Measurements from ENCODE around the gene EML1. TPM values are rescaled to one million over a fixed set of nuclear protein-coding genes. Genes with fewer than 3 reads are reported as not detected.

The EML1 gene
- total and polyA plus RNA-seq, 2 of the 13 experiments (the other 11 are each of a cell fraction or from before 2014, with no cell fraction given) = 0.59 to 1.7 TPM

- no peak overlapping the region for H3K9ac ChIP-seq (ENCODE audit: insufficient read depth, low read depth, low read length)
- no peaks in the 10 kb centered on the region for H3K79me2 ChIP-seq (ENCODE audit: insufficient read depth, low read length)
- ChIA-PET POLR2A (no interaction called here), CTCF (ENCODE audit: low intra/inter-chr PET ratio, low total read pairs) (no interaction called here)
- no peak overlapping the region for H2AFZ ChIP-seq (ENCODE audit: low read length)
- H3K4me3 ChIP-seq (replicated peaks in 1 of 3; ENCODE audit: insufficient read depth in 1 of 3, low read depth in 2 of 3, low read length in 3 of 3) = no peak overlapping the region
- in situ Hi-C loops (cut with HindIII; ENCODE audit: extremely low pct_ligation_motif_present, low pct_unique_long_range_greater_than_20kb) = no loop called here
- H3K27ac ChIP-seq (ENCODE audit: extremely low read length, insufficient read depth, low read length) = no peak overlapping the region
- H3K4me1 ChIP-seq (ENCODE audit: insufficient read depth, low read length) = peaks cover 35% of the 10 kb centered on the region
- TF ChIP-seq ZNF414 (CRISPR knock-in tag; IDR thresholded peaks at IDR 0.05) (no peak), ZNF660 (CRISPR knock-in tag; IDR thresholded peaks at IDR 0.05; ENCODE audit: borderline replicate concordance, low read depth) (no peak), ZNF260 (CRISPR knock-in tag; IDR thresholded peaks at IDR 0.05; ENCODE audit: borderline replicate concordance, low read depth) (no peak), IKZF1 (IDR thresholded peaks at IDR 0.05) (peak; percentile 73; the same call in 1 of the 2 replicates), MAZ (IDR thresholded peaks at IDR 0.05; ENCODE audit: borderline replicate concordance, low read depth, low read length) (no peak), MAZ (CRISPR knock-in tag; IDR thresholded peaks at IDR 0.05; ENCODE audit: low read depth) (no peak), REPIN1 (CRISPR knock-in tag; IDR thresholded peaks at IDR 0.05; ENCODE audit: borderline replicate concordance, low read depth) (no peak), PLRG1 (conservative IDR thresholded peaks at IDR 0.05) (0 out of 2 replicates have a peak, but pooled peaks have one; percentile 49), FOXP1 (IDR thresholded peaks at IDR 0.05) (0 out of 2 replicates have a peak, but pooled peaks have one; percentile 2), FOXP1 (CRISPR knock-in tag; IDR thresholded peaks at IDR 0.05) (no peak), NBN (conservative IDR thresholded peaks at IDR 0.05) (0 out of 2 replicates have a peak, but pooled peaks have one; percentile 22), CREB1 (IDR thresholded peaks at IDR 0.05) (peak; percentile 98), CREB1 (CRISPR knock-in tag; IDR thresholded peaks at IDR 0.05) (no peak), ARNT (IDR thresholded peaks at IDR 0.05) (0 out of 2 replicates have a peak, but pooled peaks have one; percentile 32), SOX6 (IDR thresholded peaks at IDR 0.05) (peak; percentile 32; the same call in 1 of the 2 replicates), SOX6 (CRISPR knock-in tag; IDR thresholded peaks at IDR 0.05) (no peak), RARG (CRISPR knock-in tag; IDR thresholded peaks at IDR 0.05; ENCODE audit: low read depth) (no peak)
- no peak for DNase-seq (ENCODE audit: low spot score)
- intact Hi-C loops (cut with micrococcal nuclease; ENCODE audit: unreplicated experiment) = no loop called here
- BruUV-seq (replicated peaks) = no TSS peak
- no peaks in the 10 kb centered on the region for H4K20me1 ChIP-seq (ENCODE audit: insufficient read depth, low read length)
- H3K36me3 ChIP-seq (replicated peaks in 1 of 2; ENCODE audit: control insufficient read depth in 1 of 2, insufficient read depth in 2 of 2, low read length in 2 of 2) = no peaks in the 10 kb centered on the region
- WGBS (ENCODE audit: low lambda C conversion rate) = 72% methylated on average over 4 of the region's 4 CpGs
- ATAC-seq = no peak
- no peaks in the 10 kb centered on the region for H3K9me3 ChIP-seq (ENCODE audit: low read length)
- no peak for FAIRE-seq
- H3K27me3 ChIP-seq (ENCODE audit: control insufficient read depth in 1 of 2, insufficient read depth in 2 of 2, low read length in 2 of 2) = peaks cover 1 to 6% of the 10 kb centered on the region in 2 experiments; a peak in 1 of 5 replicates
- H3K4me2 ChIP-seq (ENCODE audit: low read depth, low read length) = no peak overlapping the region
Measured at GRCh38 chr14:99952039-99952438, 158.8 kb downstream of the EML1 start.
